Fibroblast of skin of abdomen (primary cell): ENCODE measurements around the gene PDXP.
A peak's percentile ranks its signal among the peaks of the same experiment; 100 is the strongest.

Experiments used
- DNase-seq: peaks from one replicate; pipeline ENCODE4 v3.0.0-alpha.2; 2013

PDXP gene

DNA sequence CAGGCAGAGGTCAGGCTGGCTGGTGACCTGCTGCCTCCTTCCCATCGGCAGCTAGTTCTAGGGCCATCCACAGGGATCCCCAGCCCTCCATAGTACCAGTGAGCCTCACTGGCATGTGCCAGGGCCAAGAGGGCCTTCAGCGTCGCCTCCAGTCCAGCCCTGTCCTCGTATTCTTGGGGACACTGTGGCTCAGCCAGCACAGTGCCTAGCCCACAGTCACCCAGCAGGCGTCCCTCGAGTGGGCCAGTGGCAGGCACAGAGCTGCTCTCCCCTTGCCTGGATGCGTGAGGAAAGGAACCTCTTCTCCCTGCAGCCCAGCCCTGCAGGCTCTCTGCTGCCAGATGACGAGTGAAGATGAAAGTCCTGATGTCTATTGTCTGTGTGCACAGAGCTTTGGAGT, 29.7 kb upstream of the PDXP start:
- no peak for DNase-seq

DNA sequence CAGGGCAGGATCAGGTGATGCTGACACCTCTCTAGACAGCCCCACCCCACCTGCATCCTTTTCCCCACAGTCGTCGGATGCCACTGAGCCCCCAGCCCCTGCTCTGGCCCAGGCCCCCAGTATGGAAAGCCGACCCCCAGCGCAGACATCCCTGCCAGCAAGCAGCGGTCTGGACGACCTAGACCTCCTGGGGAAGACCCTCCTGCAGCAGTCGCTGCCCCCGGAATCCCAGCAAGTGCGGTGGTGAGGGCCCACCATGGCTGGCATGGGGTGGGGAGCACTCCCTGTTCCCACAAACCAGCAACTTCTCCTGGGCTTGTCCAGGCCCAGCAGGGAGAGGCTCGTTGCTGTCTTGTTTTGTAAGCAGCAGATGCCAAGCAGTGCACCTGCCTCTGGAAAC, 28.6 kb upstream of the PDXP start:
- no peak for DNase-seq

DNA sequence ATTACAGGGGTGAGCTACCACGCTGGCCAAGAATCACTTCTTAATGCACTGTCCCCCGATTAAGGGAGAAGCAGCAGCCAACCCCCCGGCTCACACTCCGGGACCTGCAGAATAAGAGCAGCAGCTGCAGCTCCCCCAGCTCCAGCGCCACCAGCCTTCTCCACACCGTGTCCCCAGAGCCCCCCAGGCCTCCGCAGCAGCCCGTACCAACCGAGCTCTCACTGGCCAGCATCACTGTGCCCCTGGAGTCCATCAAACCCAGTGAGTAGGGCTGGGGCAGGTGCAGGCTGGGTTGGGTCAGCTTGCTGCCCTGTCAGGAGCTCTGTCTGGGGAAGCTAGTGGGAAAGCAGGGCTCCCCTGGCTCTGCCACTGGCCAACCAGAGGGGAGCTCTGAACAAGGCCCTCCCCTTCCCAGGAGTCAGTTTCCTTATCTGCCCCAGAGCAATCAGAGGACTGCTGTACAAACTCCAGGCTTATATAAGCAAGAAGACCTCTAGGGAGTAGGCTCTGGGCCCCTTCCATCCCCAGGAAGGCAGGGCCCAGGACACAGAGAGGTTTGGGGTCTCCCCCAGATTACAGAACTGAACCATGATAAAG, 27.6 kb upstream of the PDXP start:
- DNase-seq, result no peak

DNA sequence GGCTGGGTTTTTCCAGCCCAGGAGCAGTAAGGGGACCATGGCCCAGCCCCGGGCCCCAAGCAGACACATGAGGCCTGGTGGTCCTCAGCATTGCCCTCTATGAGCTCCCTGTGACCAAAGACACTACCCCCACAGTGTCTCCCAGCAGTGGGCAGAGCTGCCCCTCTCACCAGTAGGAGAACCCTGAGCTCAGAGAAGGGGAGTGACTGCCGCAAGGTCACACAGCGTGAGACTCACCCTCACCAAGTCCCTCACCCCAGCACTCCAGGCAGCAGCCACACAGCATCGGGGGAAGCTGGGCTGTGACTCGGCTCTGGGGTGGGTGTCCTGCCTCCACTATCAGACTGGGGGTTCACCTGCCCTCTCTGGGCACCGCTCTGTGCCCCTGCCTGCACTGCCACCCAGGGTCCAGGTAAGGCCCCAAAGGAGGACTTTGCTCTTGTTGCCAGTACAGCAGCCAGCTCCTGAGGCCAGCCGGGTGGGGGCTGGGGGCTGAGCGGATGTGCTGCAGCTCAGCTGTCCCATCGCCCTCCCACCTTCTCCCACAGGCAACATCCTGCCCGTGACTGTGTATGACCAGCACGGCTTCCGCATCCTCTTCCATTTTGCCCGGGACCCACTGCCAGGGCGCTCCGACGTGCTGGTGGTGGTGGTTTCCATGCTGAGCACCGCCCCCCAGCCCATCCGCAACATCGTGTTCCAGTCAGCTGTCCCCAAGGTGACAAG, 26.9 kb upstream of the PDXP start:
- DNase-seq, result no peak

DNA sequence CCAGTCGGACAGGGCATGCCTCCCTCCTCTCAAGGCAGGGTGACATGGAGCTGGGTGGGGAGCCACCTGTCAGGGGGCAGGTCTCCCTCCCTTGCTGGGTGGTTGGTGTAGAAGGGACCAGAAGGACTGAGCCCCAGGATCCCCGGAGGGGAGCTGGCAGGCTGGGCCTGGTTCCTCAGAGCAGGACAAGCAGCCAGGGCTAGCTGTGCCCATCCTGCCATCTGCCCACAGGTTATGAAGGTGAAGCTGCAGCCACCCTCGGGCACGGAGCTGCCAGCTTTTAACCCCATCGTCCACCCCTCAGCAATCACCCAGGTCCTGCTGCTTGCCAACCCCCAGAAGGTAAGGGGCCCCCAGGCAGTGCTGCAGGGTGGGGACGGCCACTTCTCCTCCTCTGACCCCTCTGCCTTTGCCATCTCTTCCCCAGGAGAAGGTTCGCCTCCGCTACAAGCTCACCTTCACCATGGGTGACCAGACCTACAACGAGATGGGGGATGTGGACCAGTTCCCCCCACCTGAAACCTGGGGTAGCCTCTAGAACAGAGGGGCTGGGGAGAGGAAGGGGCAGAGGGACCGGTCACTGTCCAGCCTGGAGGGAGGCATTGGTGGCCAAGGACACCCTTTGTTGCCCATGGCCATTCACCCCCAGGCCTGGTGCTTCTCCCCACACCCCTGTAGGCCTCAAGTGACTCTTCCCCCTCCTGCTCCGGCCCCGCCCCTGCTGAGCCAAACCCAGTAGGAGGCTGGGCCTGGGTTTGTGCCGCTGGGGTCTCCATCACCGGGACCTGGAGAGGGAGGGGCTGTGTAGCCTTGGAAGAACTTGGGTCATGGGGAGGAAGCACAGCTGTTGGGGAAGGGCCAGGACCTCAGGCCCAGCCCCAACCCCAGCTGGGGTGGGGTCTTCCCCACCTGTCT, 26.1 kb upstream of the PDXP start:
- no peak for DNase-seq

DNA sequence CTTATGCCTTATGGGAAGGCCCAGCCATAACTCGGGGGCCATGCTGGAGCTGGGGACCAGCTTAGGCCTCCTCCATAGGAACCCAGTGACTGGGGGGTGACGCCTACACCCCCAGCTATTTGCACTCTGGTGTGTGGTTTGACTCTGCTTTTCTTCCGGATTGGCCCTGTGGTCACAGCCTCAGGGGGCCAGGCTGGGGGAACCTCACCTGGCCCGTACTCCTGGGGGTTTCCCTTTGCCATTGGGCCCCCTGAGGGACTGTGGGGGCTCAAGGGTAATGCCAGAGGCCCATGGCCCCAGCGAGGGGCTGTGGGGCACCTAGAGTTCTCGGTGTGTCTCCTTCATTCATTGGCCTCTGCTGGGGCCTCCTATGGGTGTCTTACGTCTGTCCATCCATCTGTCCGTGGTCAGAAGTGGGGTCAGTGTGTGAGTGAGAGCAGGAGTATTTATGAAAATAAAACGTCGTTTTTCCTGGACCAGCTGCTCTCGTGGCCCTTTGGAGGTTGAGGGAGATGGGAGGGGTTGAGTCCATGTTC, 25.4 kb upstream of the PDXP start:
- DNase-seq, result no peak

DNA sequence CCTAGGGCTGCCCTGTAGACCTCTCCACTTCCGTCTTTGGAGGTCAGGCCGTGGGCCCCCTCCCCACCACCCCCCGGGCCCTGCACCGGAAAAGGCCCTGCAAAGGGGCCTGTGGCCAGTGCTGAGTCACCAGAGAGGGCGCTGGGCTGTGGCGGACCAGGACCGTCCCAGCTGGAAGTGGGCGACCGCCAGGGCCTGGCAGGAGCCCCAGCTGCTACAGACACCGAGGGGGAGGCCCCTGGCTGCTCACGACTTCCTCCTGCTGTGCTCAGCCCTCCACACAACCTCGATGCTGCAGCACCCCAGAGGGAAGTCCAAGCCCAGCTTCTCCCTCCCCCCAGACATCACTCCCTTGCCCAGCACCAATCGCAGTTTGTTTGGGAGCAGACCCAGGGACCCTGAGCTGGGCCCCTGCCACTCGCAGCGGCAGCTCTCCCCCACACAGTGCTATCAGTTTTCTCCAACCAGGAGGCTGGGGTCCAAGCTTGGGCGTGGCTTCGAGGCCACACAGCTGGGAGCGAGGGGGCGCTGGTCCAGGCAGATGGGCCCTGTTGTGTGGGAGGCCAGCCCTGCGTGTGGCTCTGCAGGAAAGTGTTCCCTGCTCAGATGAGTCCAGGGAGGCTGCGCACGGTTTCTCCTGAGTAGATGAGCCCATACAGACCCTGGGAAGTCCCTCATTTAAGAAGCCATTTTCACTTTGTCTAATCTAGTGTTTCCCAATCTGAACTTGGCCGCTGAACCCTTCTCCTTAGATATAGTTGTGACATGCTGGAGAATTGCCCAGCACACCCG, 24.7 kb upstream of the PDXP start:
- peak; percentile 87 for DNase-seq

DNA sequence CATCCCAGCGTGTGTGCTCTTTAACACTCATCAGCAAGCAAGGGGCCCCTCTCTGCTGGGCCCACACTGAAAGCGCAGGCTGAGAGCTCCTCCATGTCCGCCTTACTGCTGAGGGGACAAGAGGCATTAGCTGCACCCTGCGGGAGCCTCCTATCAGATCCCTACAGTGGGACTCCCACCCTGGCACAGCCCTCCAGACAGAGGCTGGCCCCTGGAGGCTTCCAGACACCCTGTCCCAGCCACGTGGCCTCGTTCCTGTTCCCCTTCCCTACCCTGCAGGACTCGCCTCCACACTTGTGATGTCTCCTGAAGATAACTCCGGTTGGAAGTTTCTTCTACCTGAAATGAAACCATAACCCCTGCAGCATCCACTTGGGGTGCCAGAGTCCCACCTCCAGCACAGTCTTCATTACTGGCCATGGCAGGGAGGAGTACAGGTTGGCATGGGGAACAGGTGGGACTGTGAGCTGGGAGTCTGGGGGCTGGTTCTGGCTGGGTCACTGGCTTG, 24.1 kb upstream of the PDXP start:
- DNase-seq, result no peak

DNA sequence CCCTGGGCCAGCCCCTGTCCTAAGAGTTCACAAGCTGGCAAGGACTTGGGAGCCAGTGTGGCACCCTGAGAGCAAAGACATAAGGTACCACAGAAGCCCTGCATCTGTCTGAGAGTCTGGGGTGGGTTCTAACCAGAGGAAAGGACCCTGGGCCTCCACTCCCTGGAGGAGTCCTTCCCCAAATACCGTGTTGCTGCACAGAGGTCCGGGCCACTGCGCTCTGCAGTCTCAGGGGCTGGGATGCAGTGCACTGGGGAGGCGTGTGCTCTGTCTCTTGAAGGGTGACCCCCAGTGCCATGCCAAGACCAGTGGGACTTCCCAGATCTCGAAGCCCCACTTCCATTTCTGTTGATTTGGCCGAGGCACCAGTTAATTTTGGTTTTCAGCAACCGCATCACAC, 23.4 kb upstream of the PDXP start:
- no peak for DNase-seq

DNA sequence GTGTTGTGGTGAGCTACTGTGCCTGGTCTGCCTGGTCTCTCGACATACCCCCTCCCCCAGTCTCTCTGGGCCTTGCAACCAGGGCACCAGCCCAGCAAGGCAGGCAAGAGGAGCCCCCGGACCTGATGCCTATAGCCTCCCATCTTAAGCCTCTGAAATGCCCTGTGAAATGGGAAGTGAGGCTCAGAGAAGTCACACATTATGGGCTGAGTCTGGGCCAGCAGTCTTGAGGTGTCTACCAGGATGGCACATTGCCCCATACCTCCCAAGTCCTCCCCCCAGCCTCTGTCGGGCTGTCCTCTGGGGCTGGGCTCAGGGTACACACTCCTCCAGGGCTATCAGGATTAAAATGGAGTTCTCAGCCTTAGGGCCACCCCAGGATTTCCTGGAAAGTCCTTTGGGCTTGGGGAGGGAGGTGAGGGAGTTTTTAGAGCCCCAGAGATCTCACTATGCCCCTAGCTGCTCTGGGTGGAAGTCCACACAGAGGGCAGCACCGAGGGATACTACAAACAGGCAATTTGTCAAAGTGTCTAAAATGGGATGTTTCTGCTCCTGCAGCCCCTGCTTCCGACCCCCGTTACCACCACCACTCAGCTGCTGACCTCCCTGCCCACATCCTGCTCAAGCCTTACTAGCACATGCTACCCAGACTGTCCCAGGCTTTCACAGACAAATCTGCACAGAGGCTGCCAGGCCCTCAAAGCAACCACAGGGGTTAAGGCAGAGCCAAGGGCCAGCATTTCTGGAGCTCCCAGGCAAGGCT, 22.2 kb upstream of the PDXP start:
- DNase-seq, result peak; percentile 32

DNA sequence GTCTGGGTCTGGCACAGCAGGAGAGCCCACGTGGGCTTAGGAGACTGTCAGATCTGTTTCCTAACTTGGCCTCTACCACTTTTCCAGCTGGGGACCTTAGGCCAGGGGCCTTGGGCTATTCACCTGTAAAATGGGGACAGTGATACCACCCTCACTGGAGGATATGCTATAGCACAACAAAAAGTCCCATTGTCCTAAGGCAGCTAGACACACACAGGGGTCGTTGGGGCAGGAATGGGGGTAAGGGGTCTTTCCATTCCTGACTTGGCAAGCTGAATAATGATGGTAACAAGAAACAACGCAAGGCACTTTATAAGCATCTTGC, 21.6 kb upstream of the PDXP start:
- no peak for DNase-seq

DNA sequence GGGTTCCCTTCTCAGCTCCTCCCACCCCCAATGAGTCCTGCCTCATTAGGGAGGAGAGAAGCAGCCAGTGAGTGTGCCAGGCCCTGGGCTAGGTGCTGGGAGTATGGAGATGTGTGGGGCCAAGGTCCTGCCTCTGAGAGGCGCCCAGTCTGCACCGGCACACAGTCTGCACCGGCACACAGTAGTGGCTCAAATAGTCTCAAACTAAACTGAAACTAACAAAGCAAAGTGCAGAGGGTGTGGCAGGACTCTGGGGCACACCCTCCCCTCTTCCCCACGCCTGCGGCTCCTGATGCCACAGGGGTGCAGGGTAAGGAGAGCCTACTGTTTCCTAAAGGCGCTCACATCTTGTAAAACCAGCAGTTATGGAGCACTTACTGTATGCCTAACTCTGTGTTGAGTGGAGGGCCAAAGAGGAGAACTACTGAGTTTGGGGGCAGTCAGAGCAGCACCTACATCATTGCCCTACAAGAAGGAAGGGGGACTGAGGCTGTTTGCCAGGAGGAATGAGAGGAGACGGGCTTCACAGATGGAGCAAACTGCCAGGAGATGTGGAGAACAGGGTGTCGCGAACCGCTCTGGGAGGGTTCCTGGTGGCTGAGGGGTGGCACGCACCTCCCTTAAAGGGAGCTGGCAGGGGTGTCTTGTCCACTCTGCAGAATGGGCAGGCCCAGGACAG, 20.0 kb upstream of the PDXP start:
- DNase-seq, result no peak

DNA sequence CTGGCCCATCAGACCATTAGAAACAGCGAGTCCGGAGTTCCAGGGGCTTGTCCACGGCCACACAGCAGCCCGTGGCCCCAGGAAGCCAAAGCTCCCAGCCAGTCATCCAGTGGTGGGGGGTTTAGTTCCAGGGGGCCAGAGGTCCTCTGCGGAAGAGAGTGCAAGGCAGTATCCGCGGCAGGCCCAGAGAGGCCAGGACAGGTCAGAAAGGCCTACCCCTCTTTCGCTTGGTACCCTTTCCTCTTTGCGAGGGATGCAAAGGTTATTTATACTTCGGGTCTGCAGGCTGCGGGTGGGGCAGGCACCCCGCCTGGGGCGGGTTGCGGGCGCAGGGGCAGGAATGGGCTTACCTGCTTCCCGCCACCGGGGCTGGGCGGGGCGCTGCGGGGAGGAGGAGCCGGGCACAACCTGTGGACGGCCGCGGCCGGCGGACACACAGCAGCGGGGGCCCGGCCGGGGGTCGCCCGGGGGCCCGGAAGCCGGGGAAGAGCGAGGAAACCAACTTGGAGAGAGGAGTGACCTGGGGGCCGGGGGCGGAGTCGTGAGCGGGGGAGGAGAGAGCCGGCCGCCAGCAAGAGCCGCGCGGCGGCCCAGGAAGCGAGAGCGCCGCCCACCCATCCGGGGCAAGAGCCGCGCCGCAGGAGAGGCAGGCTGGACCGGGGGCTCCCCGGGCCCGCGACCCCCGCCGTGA, 19.3 kb upstream of the PDXP start, which contains the start of gene SH3BP1:
TSS of gene SH3BP1 (plus strand) at position 600 of the 691 bp plus-strand sequence. CDS start 119 bp downstream, outside the sequence.
- peak; percentile 34 for DNase-seq

DNA sequence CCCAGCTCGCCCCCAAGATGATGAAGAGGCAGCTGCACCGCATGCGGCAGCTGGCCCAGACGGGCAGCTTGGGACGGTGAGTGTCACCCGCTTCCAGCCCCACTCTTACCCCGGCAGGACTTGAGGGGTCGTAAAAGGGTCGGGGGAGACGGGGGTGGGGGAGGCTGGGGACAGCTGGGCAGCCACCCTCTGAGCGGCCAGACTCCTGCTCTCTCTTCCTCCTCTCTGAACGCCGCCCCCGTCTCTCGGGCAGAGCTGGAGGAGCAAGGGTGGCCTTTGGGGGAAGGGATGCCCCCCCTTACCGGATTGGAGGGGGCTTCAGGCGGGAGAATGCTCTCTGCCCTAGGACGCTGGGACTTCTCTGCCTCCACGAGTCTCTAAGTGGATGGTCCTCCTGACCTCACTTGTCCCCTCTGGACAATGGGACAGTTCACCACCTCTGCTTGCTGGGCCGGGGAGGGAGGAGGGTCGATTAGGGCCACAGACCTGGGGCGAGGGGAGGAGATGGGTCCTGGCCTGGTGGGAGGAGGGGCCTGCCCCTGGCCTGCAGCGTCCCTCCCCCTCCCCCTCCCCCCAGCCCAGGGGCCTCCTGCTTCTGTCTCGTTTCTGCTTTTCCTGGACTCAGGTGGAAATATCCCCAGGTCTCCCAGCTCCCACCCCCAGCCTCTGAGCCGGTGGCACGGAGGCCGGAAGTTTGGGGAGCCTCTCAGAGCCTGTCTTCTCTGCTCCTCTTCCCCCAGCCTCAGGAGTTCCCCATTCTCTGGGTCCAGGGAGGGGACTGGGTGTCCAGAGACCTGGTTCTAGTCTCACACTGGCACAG, 18.5 kb upstream of the PDXP start:
- DNase-seq, result no peak

DNA sequence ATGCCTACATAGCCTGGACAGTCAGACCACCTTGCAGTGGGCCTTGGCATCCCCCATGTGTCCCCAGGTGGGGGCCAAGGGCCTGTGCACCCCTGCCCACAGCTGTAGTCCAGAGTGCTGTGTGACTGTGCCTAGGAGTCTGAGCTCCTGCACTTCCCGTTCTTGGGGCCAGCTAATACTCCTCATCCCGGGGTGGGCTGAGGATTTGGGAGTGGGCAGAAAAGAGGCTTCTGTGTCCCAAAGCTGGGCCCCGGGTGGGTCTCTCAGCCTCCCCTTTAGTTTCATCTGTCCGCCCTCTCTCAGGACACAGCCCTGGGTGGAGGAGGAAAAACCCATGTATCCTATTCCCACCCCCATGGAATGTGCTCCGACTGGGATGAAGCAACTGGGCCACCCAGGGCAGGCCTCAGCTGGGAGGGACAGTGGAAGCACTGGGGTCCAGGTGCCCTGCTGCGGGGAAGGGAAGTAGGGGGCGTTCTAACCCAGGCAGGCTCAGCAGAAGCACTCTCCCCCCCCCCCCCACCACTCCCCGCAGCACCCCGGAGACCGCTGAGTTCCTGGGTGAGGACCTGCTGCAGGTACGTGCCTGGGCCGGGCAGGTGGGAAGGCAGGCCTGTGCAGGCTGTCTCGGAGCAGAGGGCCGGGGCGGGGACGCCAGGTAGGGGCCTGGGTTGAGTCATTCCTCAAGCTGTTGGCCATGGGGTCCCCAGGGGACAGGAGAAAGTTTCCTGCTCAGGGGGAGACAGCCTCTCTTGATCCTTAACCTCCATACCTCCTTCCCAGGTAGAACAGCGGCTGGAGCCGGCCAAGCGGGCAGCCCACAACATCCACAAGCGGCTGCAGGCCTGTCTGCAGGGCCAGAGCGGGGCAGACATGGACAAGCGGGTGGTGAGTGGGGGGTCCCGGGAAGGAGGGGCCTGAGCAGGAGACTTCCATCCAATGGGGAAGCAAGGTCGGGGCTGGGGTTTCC, 17.6 kb upstream of the PDXP start:
- no peak for DNase-seq

DNA sequence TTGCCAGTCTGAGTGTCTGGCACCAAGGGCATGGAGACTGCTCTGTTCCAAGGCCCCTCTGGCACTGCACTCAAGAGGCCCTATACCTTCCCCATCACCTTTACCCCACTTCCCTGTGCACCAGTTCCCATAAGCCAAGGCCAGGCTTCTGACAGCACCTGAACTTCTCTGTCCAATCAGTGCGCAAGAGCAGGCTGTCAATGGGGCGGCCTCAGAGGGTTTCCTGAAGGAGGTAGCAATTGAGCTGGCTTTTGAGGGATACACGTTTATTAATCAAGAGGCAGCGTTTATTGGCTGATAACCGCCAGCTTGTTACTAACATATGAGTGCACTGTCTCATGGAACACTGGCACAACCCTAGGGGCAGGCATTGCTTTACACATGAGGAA, 17.0 kb upstream of the PDXP start:
- no peak for DNase-seq

DNA sequence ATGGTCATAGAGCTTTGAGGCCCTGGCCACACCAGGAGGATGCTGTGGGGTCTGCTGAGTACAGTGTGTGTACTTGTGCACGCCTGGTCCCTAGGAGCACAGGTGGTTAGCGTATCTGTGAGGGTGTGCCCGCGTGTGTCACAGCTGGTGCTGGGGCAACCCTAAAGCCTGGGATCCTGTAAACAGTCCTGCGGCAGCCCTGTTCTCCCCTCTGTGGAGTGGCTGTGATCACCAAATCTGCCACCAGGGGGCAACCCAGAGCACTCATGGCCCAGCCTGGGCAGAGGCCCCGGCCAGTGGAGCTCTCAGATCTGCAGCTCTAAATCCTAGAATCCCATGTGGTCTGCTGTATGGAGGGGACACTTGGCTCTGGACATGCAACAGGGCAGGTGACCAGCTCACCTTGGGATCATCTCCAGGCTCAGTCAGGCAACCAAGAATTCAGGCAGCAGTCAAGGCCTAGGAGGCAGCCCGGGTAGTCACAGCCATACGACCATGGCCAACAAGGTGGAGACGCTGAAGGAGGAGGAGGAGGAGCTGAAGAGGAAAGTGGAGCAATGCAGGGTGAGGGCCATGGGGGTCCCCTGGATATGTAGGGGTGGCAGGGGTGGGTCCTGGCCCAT, 15.2 kb upstream of the PDXP start:
- peak; percentile 59 for DNase-seq

DNA sequence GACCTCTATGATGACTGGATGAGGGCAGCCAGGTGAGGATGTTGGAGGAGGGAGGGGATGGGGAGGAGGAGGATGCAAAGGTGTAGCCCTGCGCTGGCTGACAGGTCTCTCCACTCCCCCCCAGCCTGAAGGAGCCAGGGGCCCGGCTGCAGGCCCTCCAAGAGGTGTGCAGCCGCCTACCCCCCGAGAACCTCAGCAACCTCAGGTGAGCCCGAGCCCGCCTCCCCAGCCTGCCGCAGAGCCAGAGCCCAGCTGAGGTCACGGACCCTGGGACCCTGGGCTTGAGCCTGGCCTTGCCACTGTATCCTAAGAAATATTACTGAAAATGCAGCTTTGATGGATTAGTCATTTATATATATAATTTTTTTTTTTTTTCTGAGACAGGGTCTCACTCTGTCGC, 11.2 kb upstream of the PDXP start:
- DNase-seq, result no peak
